AG09309 (cell line): ENCODE data around the gene RESP18.
"Not testable (repeated sequence)": the region's sequence is repeated elsewhere in the genome, so short reads cannot be mapped to it uniquely, and the experiment has no call there.

Source experiments
- DNase-seq: peaks from one replicate; pipeline ENCODE4 v3.0.0-alpha.2; 2010; ENCODE audit warnings: low read depth
- H3K4me3 ChIP-seq: 2 replicates; pipeline ENCODE4 v1.5.1; 2011; ENCODE audit warnings: mild to moderate bottlenecking, low read depth, low read length, moderate library complexity; ENCODE audit not compliant: control insufficient read depth
- CTCF ChIP-seq: IDR thresholded peaks from 2 replicates; pipeline ENCODE4 v1.5.1; 2011; ENCODE audit warnings: mild to moderate bottlenecking, low read depth, low read length, inconsistent platforms; ENCODE audit not compliant: insufficient read depth, control insufficient read depth; ENCODE audit errors: missing control alignments

The RESP18 gene

GRCh38 chr2:219325657-219326315 lies 6.8 kb downstream of the RESP18 start:
- DNase-seq = no peak
- TF ChIP-seq CTCF = no peak
- H3K4me3 ChIP-seq = no peak overlapping the region

GRCh38 chr2:219325136-219325535 lies 7.4 kb downstream of the RESP18 start:
- TF ChIP-seq CTCF = no peak
- no peak overlapping the region for H3K4me3 ChIP-seq
- no peak for DNase-seq

GRCh38 chr2:219323434-219323833 lies 9.1 kb downstream of the RESP18 start:
- TF ChIP-seq CTCF = no peak
- no peak overlapping the region for H3K4me3 ChIP-seq

GRCh38 chr2:219314804-219315468 lies 17.6 kb downstream of the RESP18 start:
- DNase-seq = no peak
- no peak overlapping the region for H3K4me3 ChIP-seq
- no peak for TF ChIP-seq CTCF

More at GRCh38 chr2:219323434-219323833, 9.1 kb downstream of the RESP18 start:
- no peak for DNase-seq

- not testable (repeated sequence) for H3K4me3 ChIP-seq, DNase-seq
These were observed 19.8 kb downstream of the RESP18 start for GRCh38 chr2:219312683-219313263.

GRCh38 chr2:219309278-219309677 lies 23.3 kb downstream of the RESP18 start, which contains the start of gene PTPRN:
TSS of gene PTPRN (minus strand) at chr2:219309401. CDS start at chr2:219309332, 69 bp downstream.
- TF ChIP-seq CTCF = no peak
- DNase-seq = no peak
- peak within 1 kb of the TSS; percentile 15 for H3K4me3 ChIP-seq
